HG03342 (cell line): Measurements from ENCODE around the gene ANKRD35.
A peak's percentile ranks its signal among the peaks of the same experiment; 100 is the strongest.
"Not testable (repeated sequence)": the region's sequence is repeated elsewhere in the genome, so short reads cannot be mapped to it uniquely, and the experiment has no call there.

Experiments
- ATAC-seq: cut with Tn5 transposase; IDR thresholded peaks from one replicate; pipeline ENCODE4 v1.9.1; 2021; ENCODE audit warnings: mild to moderate bottlenecking, moderate library complexity; ENCODE audit not compliant: unreplicated experiment

The ANKRD35 gene

DNA sequence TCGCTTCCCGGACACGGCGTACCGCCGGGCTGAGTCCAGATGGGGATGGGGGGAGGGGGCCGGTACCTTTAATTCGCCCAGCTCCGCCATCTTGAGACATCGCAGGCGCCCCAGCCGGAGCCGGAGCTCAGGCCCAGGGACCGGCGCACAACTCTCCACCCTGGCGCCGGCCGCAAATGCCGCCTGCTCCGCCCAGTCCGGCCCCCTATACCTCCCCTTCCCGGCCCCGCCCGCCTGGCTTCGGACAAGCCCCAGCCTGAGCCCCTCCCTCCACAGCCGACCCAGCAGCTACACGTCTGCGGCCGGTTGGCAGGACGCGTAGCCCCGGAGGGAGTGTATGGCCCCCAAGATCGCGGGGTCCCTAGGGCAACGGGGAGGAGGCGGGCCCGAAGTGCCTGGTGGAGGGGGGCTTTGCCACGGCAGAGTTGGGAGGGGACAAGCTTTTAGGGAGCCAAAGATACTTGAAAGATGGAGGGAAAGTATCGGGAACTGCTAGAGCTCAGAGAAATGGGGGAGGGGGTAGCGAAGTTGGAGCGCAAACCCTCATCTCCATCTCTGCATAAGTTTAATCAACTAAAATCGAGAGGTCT lies 26.7 kb downstream of the ANKRD35 start, which contains the start of gene PIAS3:
PIAS3 (minus strand) TSS at position 181 of the 590 bp plus-strand sequence; CDS start at position 90, 91 bp downstream.
- ATAC-seq: peak; percentile 85

DNA sequence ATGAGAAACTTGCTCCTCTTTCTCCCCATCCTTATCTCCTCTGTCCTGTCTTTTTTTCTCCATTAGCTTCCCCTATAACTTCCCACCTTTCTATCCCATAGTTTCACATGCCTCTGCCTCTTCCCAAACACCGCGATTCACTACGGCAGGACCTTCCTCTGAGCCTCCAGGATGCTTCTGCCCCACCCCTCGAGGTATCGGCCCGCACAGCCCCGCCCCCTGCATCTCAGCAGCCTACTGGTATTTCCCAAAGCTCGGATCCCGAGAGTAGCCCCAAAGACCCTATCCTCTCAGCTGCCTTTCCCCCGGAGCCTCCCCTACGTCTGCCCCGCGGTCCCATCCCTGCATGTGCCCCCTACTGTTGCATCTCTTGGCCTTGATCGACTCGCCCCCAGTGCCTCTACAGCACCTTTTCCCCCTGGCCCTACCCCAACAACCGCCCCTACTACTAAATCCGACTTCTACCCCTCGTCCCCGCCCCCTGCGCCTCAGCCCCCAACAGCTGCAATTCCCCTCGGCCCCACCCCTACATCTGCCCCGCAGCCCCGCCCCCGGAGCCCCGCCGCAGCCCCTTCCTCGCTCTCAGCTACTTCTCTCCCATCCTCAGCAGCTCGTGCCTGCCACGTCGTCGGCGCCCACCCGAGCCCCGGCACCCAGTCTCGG lies 27.3 kb downstream of the ANKRD35 start:
- ATAC-seq: no peak

GRCh38 chr1:145857170-145857569 lies 28.5 kb downstream of the ANKRD35 start:
- ATAC-seq: no peak

GRCh38 chr1:145855426-145855948 lies 30.2 kb downstream of the ANKRD35 start:
- no peak for ATAC-seq

DNA sequence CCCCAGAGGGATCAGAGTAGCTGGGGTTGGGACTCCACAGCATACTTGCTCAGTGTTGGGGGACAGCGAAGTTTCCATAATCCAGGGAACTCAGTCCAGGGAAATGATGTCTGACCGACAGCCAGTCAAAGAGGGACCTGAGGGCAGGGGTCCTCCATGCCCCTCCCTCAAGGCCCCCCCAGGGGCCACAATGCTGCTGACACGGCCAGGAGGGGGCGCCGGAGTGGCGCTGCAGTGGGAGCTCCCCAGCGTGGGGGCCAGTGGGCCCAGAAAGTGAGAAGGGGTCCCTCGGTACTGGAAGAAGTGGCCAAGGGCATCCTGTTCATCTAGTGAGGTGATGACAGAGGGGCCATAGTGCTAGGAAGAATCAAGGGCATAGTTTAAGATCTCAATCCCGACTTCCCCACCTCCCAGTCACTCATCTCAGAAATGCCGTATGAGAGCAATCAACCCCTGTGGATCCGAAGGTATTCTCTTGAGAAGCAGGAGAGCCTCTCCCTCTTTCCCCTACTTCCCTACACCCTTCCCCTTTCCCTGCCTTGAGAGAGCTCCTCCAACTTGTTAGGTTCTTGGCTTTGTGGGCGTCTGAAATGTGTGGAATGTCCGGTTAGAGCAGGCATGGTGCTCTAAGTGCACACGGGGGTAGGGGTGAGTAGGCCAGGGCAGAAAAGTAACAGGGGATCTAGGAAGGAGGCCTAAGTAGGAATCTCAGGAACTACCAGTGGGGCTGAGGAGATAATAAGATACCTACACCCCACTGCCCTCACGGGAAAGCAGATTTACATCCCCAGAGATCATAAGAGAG lies 36.1 kb downstream of the ANKRD35 start:
- ATAC-seq: no peak

GRCh38 chr1:145847827-145848226 lies 37.8 kb downstream of the ANKRD35 start:
- no peak for ATAC-seq

DNA sequence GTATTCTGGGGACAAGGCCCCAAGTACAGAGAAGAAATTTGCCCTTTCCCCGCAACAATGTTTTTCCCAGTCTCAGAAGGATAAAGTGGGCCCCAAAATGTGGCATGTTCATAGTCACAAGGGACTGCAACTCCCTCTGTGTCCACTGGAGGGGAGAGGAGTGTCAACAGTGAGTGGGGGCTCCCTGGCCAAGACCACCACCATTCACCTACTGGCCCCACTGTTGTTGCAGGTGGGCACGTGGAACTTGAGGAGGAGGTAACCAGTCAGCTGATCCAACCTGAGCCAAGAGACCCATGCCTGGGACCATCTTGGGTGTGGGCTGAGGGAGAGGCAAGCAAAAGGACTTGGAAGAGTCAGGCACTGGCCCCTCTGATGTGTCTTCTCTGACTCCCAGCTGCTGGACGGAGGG lies 39.5 kb downstream of the ANKRD35 start:
- ATAC-seq: no peak

DNA sequence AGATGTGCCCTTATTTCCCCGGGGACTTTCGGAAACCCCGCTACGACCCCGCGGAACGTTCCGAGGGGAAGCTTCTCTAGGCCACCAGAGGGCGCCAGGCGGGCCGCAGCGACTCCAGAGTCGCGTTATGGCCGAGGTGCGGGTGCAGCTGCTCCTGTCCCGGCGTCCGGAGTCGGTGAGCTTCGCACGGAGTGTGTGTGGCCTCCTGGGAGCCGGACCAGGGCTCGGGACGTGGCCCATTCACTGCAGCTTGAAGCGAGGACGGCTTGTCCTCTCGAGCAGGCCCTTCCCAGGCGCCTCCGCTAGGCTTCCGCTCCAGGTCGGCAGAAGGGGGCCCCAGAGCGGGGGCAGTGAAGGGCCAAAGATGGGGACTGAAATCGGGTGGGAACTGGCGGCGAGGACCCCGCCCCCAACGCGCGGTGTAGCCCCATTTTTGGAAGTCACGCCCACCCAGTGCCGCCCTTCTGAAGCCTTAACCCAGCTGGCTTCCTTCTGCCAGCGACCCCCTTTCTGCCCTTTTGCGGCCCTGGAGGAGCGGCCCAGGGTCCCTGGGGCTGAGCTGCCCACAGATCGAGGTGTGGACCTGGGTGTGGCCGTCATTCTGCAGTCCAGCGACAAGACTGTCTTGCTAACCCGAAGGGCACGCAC lies 40.0 kb downstream of the ANKRD35 start, which contains the start of gene NUDT17:
NUDT17 (plus strand) TSS at position 117 of the 648 bp plus-strand sequence; CDS start at position 128, 11 bp downstream.
- peak; percentile 54 for ATAC-seq

GRCh38 chr1:145845144-145845513 lies 40.5 kb downstream of the ANKRD35 start:
- ATAC-seq: peak; percentile 66

DNA sequence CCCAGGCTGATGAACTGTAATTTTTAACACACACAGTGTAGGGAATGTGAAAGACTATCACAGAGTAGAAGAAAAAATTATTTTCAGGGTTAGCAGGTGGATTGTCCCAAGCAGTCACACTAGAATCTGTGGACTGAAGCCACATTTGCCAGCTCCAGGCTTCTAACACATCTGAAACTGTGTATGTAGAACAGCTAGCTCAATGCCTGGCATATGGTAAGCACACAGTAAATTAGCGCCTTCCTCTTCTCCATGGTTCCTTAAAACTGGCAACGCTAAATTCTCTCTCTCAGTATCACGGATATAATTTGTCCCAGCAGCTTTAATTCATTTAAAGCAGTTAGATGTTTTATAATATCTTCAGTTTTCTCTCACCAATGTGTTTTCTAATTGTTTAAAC lies 42.6 kb downstream of the ANKRD35 start:
- no peak for ATAC-seq

DNA sequence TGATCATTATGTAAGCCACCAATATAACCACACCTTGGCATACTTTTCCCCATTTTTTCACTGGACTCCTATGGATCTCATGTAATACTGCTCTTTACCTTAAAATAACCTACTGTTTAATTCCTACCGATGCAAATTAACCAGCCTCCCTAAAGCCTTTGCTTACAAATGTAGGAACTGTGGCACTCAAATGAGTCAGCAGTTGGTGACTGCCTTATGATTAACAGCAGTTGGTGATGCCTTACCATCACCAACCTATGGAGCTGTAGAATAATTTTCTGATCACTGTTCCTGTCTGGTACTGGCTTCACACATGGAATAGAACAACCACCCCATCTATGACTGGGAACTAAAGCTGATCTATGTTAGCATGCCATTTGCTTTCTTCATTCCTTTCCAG lies 48.0 kb downstream of the ANKRD35 start:
- ATAC-seq: no peak

GRCh38 chr1:145830810-145831209 lies 54.9 kb downstream of the ANKRD35 start:
- not testable (repeated sequence) for ATAC-seq

- no peak for ATAC-seq
Measured at GRCh38 chr1:145828367-145829026, 57.2 kb downstream of the ANKRD35 start.

- no peak for ATAC-seq
Measured at GRCh38 chr1:145827966-145828365, 57.7 kb downstream of the ANKRD35 start.

GRCh38 chr1:145826030-145826429 lies 59.6 kb downstream of the ANKRD35 start:
- no peak for ATAC-seq

- no peak for ATAC-seq
Measured at GRCh38 chr1:145824499-145824842, 61.2 kb downstream of the ANKRD35 start.

DNA sequence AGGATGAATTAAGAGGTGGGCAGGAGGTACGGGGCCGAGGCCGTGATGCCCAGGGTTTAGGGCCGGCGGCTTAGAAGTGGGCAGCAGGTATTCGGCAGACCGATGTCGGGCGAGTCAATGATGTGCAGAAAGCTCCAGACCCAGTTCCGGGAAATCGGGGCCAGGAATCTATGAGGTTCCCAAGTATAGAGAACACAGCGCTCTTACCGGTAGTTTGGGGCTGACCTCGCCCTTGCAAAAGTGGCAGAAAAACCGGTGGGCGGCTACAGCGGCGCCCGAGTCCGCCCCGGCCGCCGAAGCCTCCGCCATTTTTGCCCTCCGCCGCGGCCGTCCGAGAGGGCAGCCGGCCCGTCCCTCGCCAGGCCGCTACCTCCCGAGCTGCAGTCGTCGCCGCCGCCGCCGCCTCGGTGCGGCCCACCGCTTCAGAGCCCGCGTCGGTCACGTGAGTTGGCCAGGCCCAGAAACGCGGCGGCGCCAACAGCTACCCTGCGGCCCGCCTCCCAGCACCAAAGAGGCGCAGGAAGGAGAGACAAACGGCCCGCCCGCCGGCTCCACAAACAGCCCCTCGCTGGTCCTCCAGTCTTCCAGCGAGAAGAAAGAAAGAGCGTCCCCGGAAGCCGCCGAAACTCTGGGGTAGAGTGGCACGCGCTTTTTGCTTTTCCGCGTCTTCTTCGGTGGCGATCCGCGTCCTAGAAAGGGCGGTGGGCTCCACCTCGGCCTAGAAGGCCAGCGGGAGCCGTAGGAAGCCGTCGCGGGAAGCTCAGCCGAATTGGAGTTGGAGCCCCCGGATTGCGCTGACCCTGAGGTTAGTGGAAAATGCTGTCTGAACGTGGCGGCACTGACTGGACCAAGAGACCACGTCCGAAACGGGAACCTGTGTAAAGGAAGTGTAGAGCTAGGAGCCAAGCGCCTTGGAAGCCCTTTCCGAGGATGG lies 61.8 kb downstream of the ANKRD35 start, which contains the start of the genes POLR3C and RNF115:
POLR3C (plus strand) TSS at position 636 of the 934 bp plus-strand sequence. CDS start 1,577 bp downstream, outside the sequence.
RNF115 (minus strand) TSS at position 531 of the 934 bp plus-strand sequence; CDS start at position 309, 222 bp downstream.
- ATAC-seq: peak; percentile 84

DNA sequence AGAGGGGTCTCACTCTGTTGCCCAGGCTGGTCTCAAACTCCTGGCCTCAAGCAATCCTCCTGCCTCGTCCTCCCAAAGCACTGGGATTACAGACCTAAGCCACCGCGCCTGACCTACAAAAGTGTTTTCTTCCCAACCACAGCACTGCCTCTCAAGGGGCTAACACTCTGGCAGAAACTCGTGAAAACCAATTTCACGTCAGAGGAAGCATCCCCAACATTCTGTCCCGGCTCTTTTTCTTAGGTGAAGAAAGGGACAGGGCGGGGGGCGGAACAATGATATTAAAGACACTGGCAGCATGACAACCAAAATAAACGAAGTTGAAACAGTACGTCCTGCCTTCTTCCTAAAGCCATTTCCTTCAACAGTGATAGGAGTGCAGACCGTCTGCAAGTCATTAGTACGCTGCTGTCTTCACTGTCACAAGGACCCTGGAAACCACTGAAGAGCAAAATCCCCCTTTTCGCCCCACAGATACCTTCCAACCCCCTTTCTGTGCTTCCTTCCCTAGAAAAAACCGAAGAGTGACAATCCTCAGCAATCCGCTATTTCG lies 62.8 kb downstream of the ANKRD35 start:
- ATAC-seq: not testable (repeated sequence)

GRCh38 chr1:145818095-145818494 lies 67.6 kb downstream of the ANKRD35 start:
- ATAC-seq: not testable (repeated sequence)
